RCC 7860 (cell line): ENCODE measurements around the gene SMC6.
A peak's percentile ranks its signal among the peaks of the same experiment; 100 is the strongest.

Experiments used
- DNase-seq: peaks from one replicate; pipeline ENCODE4 v3.0.0-alpha.2; 2015; ENCODE audit warnings: low spot score
- FAIRE-seq: peaks from 2 replicates; lab custom pipeline; 2012; peaks lifted over from hg19 to GRCh38; lab: Jason Lieb, UNC

Gene SMC6

GRCh38 chr2:17652681-17653394 lies 100.8 kb downstream of the SMC6 start:
- DNase-seq (no peak), FAIRE-seq (no peak)

GRCh38 chr2:17649026-17649425 lies 104.6 kb downstream of the SMC6 start:
- no peak for DNase-seq
- no peak for FAIRE-seq

GRCh38 chr2:17648581-17648980 lies 105.0 kb downstream of the SMC6 start:
- DNase-seq (no peak), FAIRE-seq (no peak)

GRCh38 chr2:17646838-17647701 lies 106.5 kb downstream of the SMC6 start:
- DNase-seq, result no peak
- no peak for FAIRE-seq

- FAIRE-seq (peak; percentile 91), DNase-seq (peak; percentile 68)
These were observed 107.5 kb downstream of the SMC6 start for GRCh38 chr2:17646081-17646554.

- FAIRE-seq, result no peak
- DNase-seq, result no peak
These were observed 108.5 kb downstream of the SMC6 start for GRCh38 chr2:17644997-17645720.

- DNase-seq, result peak; percentile 85
- FAIRE-seq, result peak; percentile 87
These were observed 110.5 kb downstream of the SMC6 start for GRCh38 chr2:17643031-17643615.

- FAIRE-seq, result no peak
- DNase-seq, result no peak
These were observed 113.2 kb downstream of the SMC6 start for GRCh38 chr2:17640406-17640805.

GRCh38 chr2:17638196-17638743 lies 115.3 kb downstream of the SMC6 start:
- no peak for FAIRE-seq
- DNase-seq, result no peak

GRCh38 chr2:17637131-17637906 lies 116.3 kb downstream of the SMC6 start:
- FAIRE-seq (no peak), DNase-seq (no peak)

GRCh38 chr2:17636257-17636656 lies 117.4 kb downstream of the SMC6 start:
- no peak for FAIRE-seq
- DNase-seq, result no peak

- FAIRE-seq, result no peak
- no peak for DNase-seq
These were observed 118.6 kb downstream of the SMC6 start for GRCh38 chr2:17634997-17635396.

- no peak for FAIRE-seq
- no peak for DNase-seq
These were observed 123.5 kb downstream of the SMC6 start for GRCh38 chr2:17630089-17630488.

GRCh38 chr2:17628349-17629261 lies 125.0 kb downstream of the SMC6 start:
- DNase-seq (no peak), FAIRE-seq (no peak)

- no peak for DNase-seq
- FAIRE-seq, result no peak
These were observed 126.2 kb downstream of the SMC6 start for GRCh38 chr2:17627434-17627833.

- no peak for FAIRE-seq
- no peak for DNase-seq
These were observed 126.6 kb downstream of the SMC6 start for GRCh38 chr2:17626986-17627385.

- DNase-seq, result no peak
- no peak for FAIRE-seq
These were observed 128.2 kb downstream of the SMC6 start for GRCh38 chr2:17625446-17625845.

GRCh38 chr2:17621781-17622180 lies 131.8 kb downstream of the SMC6 start:
- FAIRE-seq (no peak), DNase-seq (no peak)

- no peak for DNase-seq
- no peak for FAIRE-seq
These were observed 132.8 kb downstream of the SMC6 start for GRCh38 chr2:17620841-17621240.
